PC-9 (cell line): Measurements from ENCODE around the gene PDE6B. TPM values are rescaled to one million over a fixed set of nuclear protein-coding genes. Genes with fewer than 3 reads are reported as not detected.

ENCODE experiments used
- BruUV-seq: library from RNA; stranded (reverse); fragments of 400-500 nt; replicated peaks from 2 replicates; lab custom pipeline; 2021; lab: Mats Ljungman, UMichigan
- CTCF ChIA-PET: fragments of 300-600 bp; sonication (Branson Sonifier 250); formaldehyde crosslinking; loops from one replicate; lab custom pipeline; 2022; ENCODE audit warnings: antibody characterized with exemption; lab: Charles Lee
- POLR2A ChIA-PET: fragments of 300-600 bp; sonication (Branson Sonifier 250); formaldehyde crosslinking; loops from one replicate; lab custom pipeline; 2022; ENCODE audit warnings: antibody characterized with exemption; ENCODE audit not compliant: unreplicated experiment; lab: Charles Lee
- DNase-seq, 2 experiments: peaks; one replicate each; pipeline versions ENCODE4 v3.0.0 to v3.0.0-alpha.2; 2015 to 2022; ENCODE audit warnings: mixed read lengths in 1 of 2
- H2AFZ ChIP-seq: fragments of 200-600 bp; sonication (generic); 2 replicates; pipeline ENCODE4 v1.8.1; 2017; ENCODE audit warnings: antibody characterized with exemption
- H3F3A ChIP-seq: fragments of 200-600 bp; sonication (generic); 2 replicates; pipeline ENCODE4 v1.8.1; 2017; ENCODE audit warnings: antibody characterized with exemption, mild to moderate bottlenecking, low read depth; ENCODE audit not compliant: insufficient read depth
- H3K27ac ChIP-seq: fragments of 200-600 bp; sonication (generic); 2 replicates; pipeline ENCODE4 v1.6.1; 2016; ENCODE audit warnings: mixed run types
- H3K27me3 ChIP-seq: fragments of 200-600 bp; sonication (generic); 2 replicates; pipeline ENCODE4 v1.6.1; 2016; ENCODE audit warnings: low read depth, mixed run types; ENCODE audit not compliant: insufficient read depth
- H3K36me3 ChIP-seq: fragments of 200-600 bp; sonication (generic); 2 replicates; pipeline ENCODE4 v1.6.1; 2016; ENCODE audit warnings: low read depth, mixed run types
- H3K4me1 ChIP-seq: fragments of 200-600 bp; sonication (generic); replicated peaks from 2 replicates; pipeline ENCODE4 v1.6.1; 2016; ENCODE audit warnings: mixed run types; ENCODE audit not compliant: insufficient read depth
- H3K4me2 ChIP-seq: fragments of 200-600 bp; sonication (generic); 2 replicates; pipeline ENCODE4 v1.6.1; 2017; ENCODE audit warnings: mixed run types
- H3K4me3 ChIP-seq: fragments of 200-600 bp; sonication (generic); 2 replicates; pipeline ENCODE4 v1.6.1; 2016; ENCODE audit warnings: mixed run types
- H3K79me2 ChIP-seq: fragments of 200-600 bp; sonication (generic); 2 replicates; pipeline ENCODE4 v1.6.1; 2017; ENCODE audit warnings: low read depth, mixed run types
- H3K9me2 ChIP-seq: fragments of 200-600 bp; sonication (generic); 2 replicates; pipeline ENCODE4 v1.8.1; 2017; ENCODE audit warnings: mild to moderate bottlenecking; ENCODE audit not compliant: insufficient read depth
- H3K9me3 ChIP-seq: fragments of 200-600 bp; sonication (generic); 2 replicates; pipeline ENCODE4 v1.8.1; 2016; ENCODE audit warnings: low read depth; ENCODE audit not compliant: insufficient read depth
- H4K20me1 ChIP-seq: fragments of 200-600 bp; sonication (generic); 2 replicates; pipeline ENCODE4 v1.8.1; 2017; ENCODE audit not compliant: insufficient read depth
- EZH2 ChIP-seq: fragments of 200-600 bp; sonication (generic); IDR thresholded peaks from 2 replicates; pipeline ENCODE4 v1.8.0; 2017; ENCODE audit warnings: antibody characterized with exemption, low read depth
- intact Hi-C: fragments of 100-400 bp; cut with micrococcal nuclease; formaldehyde crosslinking; loops from one replicate; pipeline ENCODE4 v1.10.0; 2022; ENCODE audit not compliant: unreplicated experiment
- total RNA-seq: library from RNA; stranded (reverse); gene quantifications from 2 replicates; pipeline ENCODE4 v1.2.3, GENCODE V29; 2021
- TF ChIP-seq, protein P1 (sequence below): fragments of 200-600 bp; sonication (generic); conservative IDR thresholded peaks from 2 replicates; pipeline ENCODE4 v1.6.1; 2017; ENCODE audit warnings: mixed run types, antibody characterized with exemption, mild to moderate bottlenecking, moderate library complexity

PDE6B gene
- total RNA-seq, 1 experiment from 2014 or later = 5.9 TPM

- Histone ChIP-seq H3K27me3 (no peaks in the 10 kb centered on the region), H3K9me2 (no peaks in the 10 kb centered on the region), H3K79me2 (peaks cover 23% of the 10 kb centered on the region), H3K9me3 (no peaks in the 10 kb centered on the region), H3K4me3 (no peak overlapping the region), H3K27ac (no peak overlapping the region), H4K20me1 (no peaks in the 10 kb centered on the region), H3K4me2 (no peak overlapping the region), H3K36me3 (no peaks in the 10 kb centered on the region), H3K4me1 (peaks cover 14% of the 10 kb centered on the region), H3F3A (0 out of 2 replicates have a peak, but pooled peaks cover 3% of the 10 kb centered on the region), H2AFZ (no peak overlapping the region)
- ChIA-PET POLR2A (interaction anchor here (0.5 to 0.6 kb wide), 2 partner anchors 33 to 612 kb away, joined by 3 to 22 read pairs; no protein-coding TSS in a partner anchor), CTCF (no interaction called here)
- no TSS peak for BruUV-seq
- intact Hi-C loops = no loop called here
- peak in 1 of 2 experiments; percentile 26 for DNase-seq
- no peak for TF ChIP-seq EZH2
- TF ChIP-seq, protein P1, sequence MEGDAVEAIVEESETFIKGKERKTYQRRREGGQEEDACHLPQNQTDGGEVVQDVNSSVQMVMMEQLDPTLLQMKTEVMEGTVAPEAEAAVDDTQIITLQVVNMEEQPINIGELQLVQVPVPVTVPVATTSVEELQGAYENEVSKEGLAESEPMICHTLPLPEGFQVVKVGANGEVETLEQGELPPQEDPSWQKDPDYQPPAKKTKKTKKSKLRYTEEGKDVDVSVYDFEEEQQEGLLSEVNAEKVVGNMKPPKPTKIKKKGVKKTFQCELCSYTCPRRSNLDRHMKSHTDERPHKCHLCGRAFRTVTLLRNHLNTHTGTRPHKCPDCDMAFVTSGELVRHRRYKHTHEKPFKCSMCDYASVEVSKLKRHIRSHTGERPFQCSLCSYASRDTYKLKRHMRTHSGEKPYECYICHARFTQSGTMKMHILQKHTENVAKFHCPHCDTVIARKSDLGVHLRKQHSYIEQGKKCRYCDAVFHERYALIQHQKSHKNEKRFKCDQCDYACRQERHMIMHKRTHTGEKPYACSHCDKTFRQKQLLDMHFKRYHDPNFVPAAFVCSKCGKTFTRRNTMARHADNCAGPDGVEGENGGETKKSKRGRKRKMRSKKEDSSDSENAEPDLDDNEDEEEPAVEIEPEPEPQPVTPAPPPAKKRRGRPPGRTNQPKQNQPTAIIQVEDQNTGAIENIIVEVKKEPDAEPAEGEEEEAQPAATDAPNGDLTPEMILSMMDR = no peak
Measured at GRCh38 chr4:677431-678293, 52.3 kb downstream of the PDE6B start.

DNA sequence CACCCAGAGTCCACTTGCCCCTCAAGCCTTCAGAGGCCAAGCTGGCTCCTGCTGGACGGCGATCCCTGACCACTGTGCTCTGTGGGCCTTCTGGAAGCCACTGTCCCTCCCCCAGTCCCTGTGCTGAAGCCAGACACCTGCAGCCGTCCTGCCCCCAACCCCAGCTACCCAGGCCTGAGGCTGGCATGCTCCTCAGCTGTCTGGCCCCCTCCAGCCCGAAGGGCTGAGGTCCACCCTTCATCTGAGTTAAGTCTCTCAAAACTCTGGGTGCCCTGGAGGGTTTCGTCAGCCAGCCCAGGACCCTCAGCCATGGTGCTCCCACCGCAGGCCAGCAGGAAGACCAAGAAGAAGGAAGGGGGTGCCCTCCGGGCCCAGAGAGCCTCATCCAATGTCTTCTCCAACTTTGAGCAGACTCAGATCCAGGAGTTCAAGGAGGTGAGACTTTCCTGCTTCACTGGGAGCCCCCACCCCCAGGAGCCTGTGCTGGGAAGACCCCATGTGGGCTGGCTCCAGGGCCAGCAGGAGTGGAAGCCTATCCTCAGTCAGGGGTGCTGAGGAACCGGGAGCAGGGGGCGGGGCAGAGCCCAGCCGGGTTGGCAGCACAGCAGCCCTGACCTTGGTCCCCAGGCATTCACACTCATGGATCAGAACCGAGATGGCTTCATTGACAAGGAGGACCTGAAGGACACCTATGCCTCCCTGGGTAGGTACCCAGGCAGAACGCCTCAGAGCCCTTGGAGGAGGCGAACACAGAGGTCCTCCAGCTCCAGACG is 53.1 kb downstream of the PDE6B start:
- DNase-seq = peak in 1 of 2 experiments; percentile 12
- no peak overlapping the region for H3K4me2 ChIP-seq
- TF ChIP-seq EZH2 = no peak
- TF ChIP-seq, protein P1 = no peak
- H3K9me3 ChIP-seq = no peaks in the 10 kb centered on the region
- H3K9me2 ChIP-seq = no peaks in the 10 kb centered on the region
- no peak overlapping the region for H3K27ac ChIP-seq
- intact Hi-C loops = no loop called here
- 0 out of 2 replicates have a peak, but pooled peaks cover 3% of the 10 kb centered on the region for H3F3A ChIP-seq
- no peak overlapping the region for H2AFZ ChIP-seq
- peaks cover 7% of the 10 kb centered on the region; the same call in 1 of the 2 replicates for H3K4me1 ChIP-seq
- H3K4me3 ChIP-seq = no peak overlapping the region
- ChIA-PET POLR2A (interaction anchor here (0.6 kb wide), 1 partner anchor 611 kb away, joined by 3 read pairs; no protein-coding TSS in a partner anchor), CTCF (no interaction called here)
- no peaks in the 10 kb centered on the region for H3K36me3 ChIP-seq
- H3K79me2 ChIP-seq = peaks cover 14% of the 10 kb centered on the region
- no TSS peak for BruUV-seq
- H4K20me1 ChIP-seq = no peaks in the 10 kb centered on the region
- H3K27me3 ChIP-seq = no peaks in the 10 kb centered on the region

DNA sequence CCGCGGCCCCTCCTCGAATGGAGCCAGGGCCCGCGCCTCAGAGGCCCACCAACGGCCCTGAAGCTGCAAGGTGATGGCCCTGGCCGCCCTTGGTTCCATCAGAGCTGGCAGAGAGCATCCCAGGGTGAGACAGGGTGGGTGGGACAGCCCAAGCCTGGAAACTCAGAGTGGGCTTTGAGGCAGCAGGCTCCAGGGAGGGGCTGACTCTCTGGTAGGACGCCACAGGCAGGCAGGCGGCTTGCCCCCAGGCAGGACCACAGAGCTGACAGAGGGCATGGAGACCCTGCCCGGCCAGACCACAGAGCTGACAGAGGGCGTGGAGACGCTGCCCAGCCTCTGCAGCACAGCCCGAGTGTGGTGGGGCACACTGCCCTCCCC is 53.7 kb downstream of the PDE6B start:
- H4K20me1 ChIP-seq = no peaks in the 10 kb centered on the region
- H3K9me2 ChIP-seq = no peaks in the 10 kb centered on the region
- no peak for DNase-seq
- ChIA-PET POLR2A (no interaction called here), CTCF (no interaction called here)
- peaks cover 12% of the 10 kb centered on the region for H3K79me2 ChIP-seq
- intact Hi-C loops = no loop called here
- H3F3A ChIP-seq = 0 out of 2 replicates have a peak, but pooled peaks cover 3% of the 10 kb centered on the region
- peaks cover 7% of the 10 kb centered on the region; the same call in 1 of the 2 replicates for H3K4me1 ChIP-seq
- H3K9me3 ChIP-seq = no peaks in the 10 kb centered on the region
- no peak for TF ChIP-seq EZH2
- TF ChIP-seq, protein P1 = no peak
- no peak overlapping the region for H2AFZ ChIP-seq
- H3K27ac ChIP-seq = no peak overlapping the region
- no peak overlapping the region for H3K4me3 ChIP-seq
- no TSS peak for BruUV-seq
- no peaks in the 10 kb centered on the region for H3K27me3 ChIP-seq
- no peaks in the 10 kb centered on the region for H3K36me3 ChIP-seq
- H3K4me2 ChIP-seq = no peak overlapping the region
